Loucy (cell line): ENCODE results near the gene AQP7.

Source experiments
- EZH2phosphoT487 ChIP-seq: fragments of 200-600 bp; IDR thresholded peaks from 2 replicates; pipeline ENCODE4 v1.6.1; 2018; ENCODE audit warnings: antibody characterized with exemption, mild to moderate bottlenecking, moderate library complexity, borderline replicate concordance
- TF ChIP-seq, protein P1 (sequence below): fragments of 200-600 bp; sonication (generic); conservative IDR thresholded peaks from 2 replicates; pipeline ENCODE4 v1.5.1; 2014; ENCODE audit warnings: mild to moderate bottlenecking, antibody characterized with exemption, low read length

- no peak for TF ChIP-seq EZH2phosphoT487
- TF ChIP-seq, protein P1, sequence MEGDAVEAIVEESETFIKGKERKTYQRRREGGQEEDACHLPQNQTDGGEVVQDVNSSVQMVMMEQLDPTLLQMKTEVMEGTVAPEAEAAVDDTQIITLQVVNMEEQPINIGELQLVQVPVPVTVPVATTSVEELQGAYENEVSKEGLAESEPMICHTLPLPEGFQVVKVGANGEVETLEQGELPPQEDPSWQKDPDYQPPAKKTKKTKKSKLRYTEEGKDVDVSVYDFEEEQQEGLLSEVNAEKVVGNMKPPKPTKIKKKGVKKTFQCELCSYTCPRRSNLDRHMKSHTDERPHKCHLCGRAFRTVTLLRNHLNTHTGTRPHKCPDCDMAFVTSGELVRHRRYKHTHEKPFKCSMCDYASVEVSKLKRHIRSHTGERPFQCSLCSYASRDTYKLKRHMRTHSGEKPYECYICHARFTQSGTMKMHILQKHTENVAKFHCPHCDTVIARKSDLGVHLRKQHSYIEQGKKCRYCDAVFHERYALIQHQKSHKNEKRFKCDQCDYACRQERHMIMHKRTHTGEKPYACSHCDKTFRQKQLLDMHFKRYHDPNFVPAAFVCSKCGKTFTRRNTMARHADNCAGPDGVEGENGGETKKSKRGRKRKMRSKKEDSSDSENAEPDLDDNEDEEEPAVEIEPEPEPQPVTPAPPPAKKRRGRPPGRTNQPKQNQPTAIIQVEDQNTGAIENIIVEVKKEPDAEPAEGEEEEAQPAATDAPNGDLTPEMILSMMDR = no peak
Measured at GRCh38 chr9:33431420-33431819, 29.1 kb upstream of the AQP7 start.
